Tracheal epithelial cell (primary cell): ENCODE measurements around the gene MMP24OS. TPM values are rescaled to one million over a fixed set of nuclear protein-coding genes. Genes with fewer than 3 reads are reported as not detected.

Experiments
- total RNA-seq: library from RNA; depleted of rRNA; stranded (reverse); fragments of >200 nt; gene quantifications from 2 replicates; pipeline ENCODE4 v1.2.1, GENCODE V29; 2014

MMP24OS gene
- 4.6 and 6.2 TPM in 2 replicates for total RNA-seq

GRCh38 chr20:35277531-35278395, at the start of gene MMP24OS:
Gene MMP24OS, minus strand, starts transcription at chr20:35278122. Its CDS starts 193 bp downstream, at chr20:35277929.

GRCh38 chr20:35291654-35292503, 14.0 kb upstream of the MMP24OS start, which contains the start of gene FAM83C:
Gene FAM83C, minus strand, starts transcription at chr20:35292425. Its CDS starts 121 bp downstream, at chr20:35292304.

GRCh38 chr20:35284267-35284991, 6.5 kb upstream of the MMP24OS start, which contains the start of gene EIF6:
Gene EIF6, minus strand, starts transcription at chr20:35284772. Its CDS starts 285 bp downstream, at chr20:35284487.

Other genes with a start within 250 kb of the MMP24OS start
- gene TRPC4AP, start 185.3 kb downstream of the MMP24OS start, total RNA-seq: 34.5 and 61.2 TPM in 2 replicates
- gene EDEM2, start 130.8 kb downstream of the MMP24OS start, total RNA-seq: 36.9 and 50.6 TPM in 2 replicates
- gene PROCR, start 106.0 kb downstream of the MMP24OS start, total RNA-seq: 92.3 and 122 TPM in 2 replicates
- gene MMP24, start 51.4 kb downstream of the MMP24OS start, total RNA-seq: 9.4 TPM in 1 of 2 replicates, not detected in the other
- 227 and 412 TPM in 2 replicates for gene EIF6, start 6.7 kb upstream of the MMP24OS start, total RNA-seq
- gene FAM83C, start 14.3 kb upstream of the MMP24OS start, total RNA-seq: under 0.01 TPM in 2 replicates
- 14.7 and 20.9 TPM in 2 replicates for gene UQCC1, start 133.9 kb upstream of the MMP24OS start, total RNA-seq
- gene GDF5, start 160.1 kb upstream of the MMP24OS start, total RNA-seq: under 0.01 and 3.9 TPM in 2 replicates
- 17.8 and 33.7 TPM in 2 replicates for gene CEP250, start 177.5 kb upstream of the MMP24OS start, total RNA-seq